ENCODE data around the gene DNAH11.
"Not testable (repeated sequence)": the region's sequence is repeated elsewhere in the genome, so short reads cannot be mapped to it uniquely, and the experiment has no call there.

DNAH11 gene

DNA sequence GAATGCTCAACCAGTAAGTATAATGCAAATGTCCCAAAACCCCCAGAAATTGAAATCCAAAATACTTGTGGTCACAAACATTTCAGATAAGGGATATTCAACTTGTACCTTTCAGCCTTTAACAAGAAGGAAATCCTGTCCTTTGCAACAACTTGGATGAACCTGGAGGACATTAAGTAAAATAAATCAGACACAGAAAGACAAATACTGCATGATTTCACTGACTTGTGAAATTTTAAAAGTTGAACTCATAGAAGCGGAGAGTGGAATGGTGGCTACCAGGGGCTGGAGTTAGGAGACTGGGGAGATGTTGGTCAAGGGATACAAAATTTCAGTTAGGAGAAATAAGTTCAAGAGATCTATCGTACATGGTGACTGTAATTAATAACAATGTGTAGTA, 187.6 kb downstream of the DNAH11 start:
- DNase-seq: no peak

DNA sequence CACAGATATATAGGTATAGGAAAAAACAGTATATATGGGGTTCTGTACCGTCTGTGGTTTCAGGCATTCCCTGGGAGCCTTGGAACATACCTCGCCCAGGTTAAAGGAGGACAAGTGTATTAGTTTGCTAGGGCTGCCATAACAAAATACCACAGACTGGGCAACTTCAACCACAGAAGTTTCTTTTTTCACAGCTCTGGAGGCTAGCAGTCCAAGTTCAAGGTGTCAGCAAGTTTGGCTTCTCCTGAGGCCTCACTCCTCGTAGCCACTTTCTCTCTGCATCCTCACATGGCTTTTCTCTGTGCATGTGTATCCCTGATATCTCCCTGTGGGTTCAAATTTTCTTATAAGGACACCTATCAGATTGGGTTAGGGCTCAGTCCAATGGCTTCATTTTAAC, 189.1 kb downstream of the DNAH11 start:
- DNase-seq: no peak

DNA sequence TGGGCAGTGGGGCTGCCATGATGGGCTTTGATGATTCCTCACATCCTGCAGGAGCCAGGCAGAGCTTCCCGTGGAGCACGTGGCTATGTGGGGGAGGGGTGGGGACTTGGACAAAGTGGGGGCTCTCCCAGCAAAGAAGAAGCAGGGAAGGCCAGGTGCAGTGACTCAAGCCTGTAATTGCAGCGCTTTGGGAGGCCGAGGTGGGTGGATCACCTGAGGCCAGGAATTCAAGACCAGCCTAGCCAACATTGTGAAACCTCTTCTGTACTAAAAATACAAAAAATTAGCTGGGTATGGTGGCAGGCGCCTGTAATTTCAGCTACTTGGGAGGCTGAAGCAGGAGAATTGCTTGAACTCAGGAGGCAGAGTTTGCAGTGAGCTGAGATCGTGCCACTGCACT, 190.1 kb downstream of the DNAH11 start:
- DNase-seq: not testable (repeated sequence)

DNA sequence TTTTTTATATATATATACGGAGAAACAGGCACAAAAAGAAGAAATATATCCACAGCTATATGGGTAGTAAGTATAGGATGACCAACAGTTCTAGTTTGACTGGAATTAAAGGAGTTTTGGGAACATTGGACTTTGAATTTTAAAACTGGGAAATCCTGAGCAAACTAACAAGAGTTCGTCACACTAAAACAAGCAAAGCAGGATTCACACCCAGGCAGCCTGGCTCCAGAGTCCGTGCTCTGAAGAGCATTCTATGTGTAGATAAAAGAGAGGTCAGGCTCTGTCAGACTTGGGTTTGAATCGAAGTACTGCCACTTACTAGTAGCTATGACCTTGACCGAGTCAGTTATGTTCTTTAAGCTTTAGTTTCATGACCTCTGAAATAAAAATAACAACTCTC, 191.0 kb downstream of the DNAH11 start:
- DNase-seq: no peak

- no peak for DNase-seq
Measured at GRCh38 chr7:21743493-21743892, 200.7 kb downstream of the DNAH11 start.

DNA sequence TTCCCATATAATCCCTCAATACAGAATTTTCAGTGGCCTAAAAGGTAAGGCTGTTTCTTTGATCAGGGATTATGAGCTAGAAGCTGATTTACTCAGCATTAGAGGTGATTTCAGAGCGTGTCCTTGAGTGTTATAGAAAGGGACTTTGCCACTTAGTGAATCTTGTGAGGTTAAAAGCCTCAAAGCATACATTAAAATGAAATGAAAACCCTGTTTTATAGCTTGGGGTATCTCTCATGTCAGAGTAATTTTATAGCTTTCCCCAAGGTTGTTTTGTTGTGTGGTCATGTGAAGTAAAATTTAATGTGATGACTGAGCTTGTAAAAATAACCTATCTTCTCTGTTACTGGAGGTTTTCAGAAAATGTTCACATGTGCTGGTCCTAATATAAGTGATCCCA, 204.1 kb downstream of the DNAH11 start:
- DNase-seq: no peak

GRCh38 chr7:21747806-21748205, 205.0 kb downstream of the DNAH11 start:
- DNase-seq: no peak

- DNase-seq: no peak
Measured at GRCh38 chr7:21749378-21749777, 206.5 kb downstream of the DNAH11 start.

DNA sequence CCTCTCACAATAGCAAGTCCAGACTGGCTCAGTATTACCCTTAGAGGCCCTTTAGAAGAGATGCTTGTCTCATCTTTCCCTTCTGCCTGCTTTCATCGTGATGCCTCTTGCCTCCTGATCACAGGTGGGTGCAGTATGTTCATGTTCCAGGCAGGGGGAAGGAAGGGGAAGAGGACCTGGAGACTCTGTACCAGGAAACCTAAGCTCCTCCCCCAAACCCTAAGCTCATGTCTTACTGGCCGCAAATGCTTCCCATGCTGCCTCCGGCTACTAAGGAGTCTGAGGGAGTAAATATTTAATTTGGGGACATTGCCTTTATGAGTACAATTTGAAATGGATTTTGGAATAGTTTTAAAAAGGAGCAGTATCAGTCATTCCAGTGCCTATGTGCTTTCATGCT, 210.2 kb downstream of the DNAH11 start:
- no peak for DNase-seq

GRCh38 chr7:21754963-21755362, 212.1 kb downstream of the DNAH11 start:
- DNase-seq: no peak

GRCh38 chr7:21757537-21758282, 214.9 kb downstream of the DNAH11 start:
- no peak for DNase-seq

- DNase-seq: no peak
Measured at GRCh38 chr7:21758286-21758685, 215.4 kb downstream of the DNAH11 start.

GRCh38 chr7:21762469-21762868, 219.6 kb downstream of the DNAH11 start:
- no peak for DNase-seq

GRCh38 chr7:21763818-21764217, 221.0 kb downstream of the DNAH11 start:
- DNase-seq: no peak

DNA sequence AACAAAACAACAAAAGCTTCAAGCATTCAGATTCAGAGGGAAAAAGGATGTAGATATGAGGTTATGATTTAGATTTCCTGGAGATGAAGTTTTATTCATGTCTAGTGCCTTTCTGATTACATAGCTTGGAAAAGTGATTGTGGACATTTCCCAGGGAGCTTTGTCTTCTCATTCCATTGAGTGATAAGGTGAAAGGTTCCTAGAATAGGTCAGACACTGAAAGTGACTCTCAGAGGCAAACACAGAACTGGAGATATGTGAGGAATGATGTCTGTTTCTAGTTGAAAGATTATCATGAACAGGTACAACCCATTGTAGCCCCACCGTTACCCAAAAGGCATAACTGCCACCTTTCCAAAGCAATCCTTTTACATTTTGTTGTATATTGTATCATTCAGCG, 223.4 kb downstream of the DNAH11 start:
- no peak for DNase-seq

- DNase-seq: peak; percentile 6 to 10
Measured at GRCh38 chr7:21767300-21767900, 224.6 kb downstream of the DNAH11 start.

DNA sequence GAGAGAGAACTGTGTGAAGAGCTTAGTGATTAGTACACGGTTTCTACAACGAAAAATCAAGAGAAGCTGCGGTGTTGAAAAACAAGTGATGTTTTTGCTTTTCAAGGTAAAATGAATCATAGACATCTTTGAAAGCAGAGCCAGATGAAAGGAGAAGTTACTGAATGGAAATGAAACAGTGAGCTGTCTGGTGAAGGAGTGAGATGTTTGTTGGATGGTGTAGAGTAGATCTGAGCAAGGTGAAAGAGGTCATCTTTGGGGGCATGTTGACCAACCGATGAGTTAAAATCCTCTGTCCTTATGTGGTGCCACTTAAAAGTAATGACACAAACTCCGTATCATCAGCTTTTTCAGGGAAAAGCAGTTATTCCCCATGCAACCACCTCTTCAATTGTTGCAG, 225.4 kb downstream of the DNAH11 start:
- DNase-seq: no peak

- no peak for DNase-seq
Measured at GRCh38 chr7:21771266-21771665, 228.4 kb downstream of the DNAH11 start.

DNA sequence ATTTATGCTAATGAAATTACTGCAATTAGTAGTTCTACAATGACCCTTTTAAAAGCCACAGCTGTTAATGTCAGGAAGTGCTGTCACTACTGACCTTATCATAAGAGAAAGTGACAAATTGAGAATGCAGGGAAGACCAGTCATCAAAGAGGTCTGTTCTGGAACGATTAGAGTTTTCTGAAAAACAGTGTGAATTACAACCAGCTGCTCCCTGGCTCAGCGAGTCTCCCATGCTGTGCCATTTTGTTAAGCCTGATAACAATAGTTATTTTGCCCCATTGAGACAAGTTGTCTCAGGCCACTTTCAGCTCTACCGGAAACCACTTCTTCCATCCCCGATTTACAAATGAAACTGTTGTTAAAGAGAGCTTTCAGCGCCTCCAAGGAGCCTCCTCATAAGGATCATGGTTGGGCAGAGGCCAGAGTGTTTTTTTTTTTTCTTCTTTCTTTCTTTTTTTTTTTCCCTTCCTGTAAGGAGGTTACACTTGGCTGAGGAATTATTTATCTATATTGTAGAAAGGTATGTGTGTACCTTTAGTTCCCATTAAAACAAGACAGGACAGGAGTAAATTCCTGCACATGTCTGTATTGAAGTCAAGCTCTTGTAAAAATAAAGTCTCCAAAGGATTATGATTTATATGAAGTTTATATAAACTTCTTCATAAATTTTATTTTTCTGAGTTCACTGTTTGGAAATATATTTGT, 229.2 kb downstream of the DNAH11 start:
- no peak for DNase-seq

DNA sequence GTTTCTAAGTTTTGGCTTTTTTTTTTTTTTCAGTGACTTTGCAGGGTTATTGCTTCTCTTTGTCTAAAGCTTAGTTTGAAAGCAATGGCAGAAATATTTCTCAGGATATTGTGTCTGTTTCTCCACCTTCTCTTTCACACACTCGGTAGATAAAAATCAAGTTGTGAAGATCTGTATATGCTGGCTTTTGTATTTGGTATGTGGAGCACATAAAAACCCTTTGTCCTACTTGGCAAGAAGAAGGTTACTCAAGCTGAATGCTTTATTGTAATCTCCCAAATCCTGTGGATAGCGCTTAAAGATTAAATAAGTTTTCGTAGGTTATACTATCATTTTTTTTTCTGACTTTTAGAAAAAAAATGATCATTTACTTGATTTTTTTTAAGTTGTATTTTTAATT, 230.5 kb downstream of the DNAH11 start:
- DNase-seq: no peak

DNA sequence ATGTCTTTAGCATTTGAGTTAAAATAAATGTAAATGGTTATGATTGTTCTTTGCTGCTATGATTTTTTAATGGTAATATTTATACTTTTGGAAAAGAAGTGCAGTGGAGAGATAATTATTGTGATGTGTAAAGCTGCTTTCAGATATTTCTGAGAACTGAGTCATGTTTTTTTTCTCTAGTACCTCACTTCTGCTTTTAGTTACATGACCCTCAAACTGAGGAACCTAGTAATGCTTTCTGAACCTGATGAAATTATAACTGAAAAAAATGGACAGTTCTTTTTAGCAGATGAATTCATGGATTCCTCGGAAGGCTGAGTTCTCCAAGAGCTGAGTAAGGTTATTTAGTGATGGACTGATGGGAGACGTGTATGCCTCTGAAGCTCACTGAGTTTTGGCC, 235.1 kb downstream of the DNAH11 start:
- DNase-seq: no peak

- DNase-seq: no peak
Measured at GRCh38 chr7:21778953-21779352, 236.1 kb downstream of the DNAH11 start.

- no peak for DNase-seq
Measured at GRCh38 chr7:21782996-21783395, 240.2 kb downstream of the DNAH11 start.

DNA sequence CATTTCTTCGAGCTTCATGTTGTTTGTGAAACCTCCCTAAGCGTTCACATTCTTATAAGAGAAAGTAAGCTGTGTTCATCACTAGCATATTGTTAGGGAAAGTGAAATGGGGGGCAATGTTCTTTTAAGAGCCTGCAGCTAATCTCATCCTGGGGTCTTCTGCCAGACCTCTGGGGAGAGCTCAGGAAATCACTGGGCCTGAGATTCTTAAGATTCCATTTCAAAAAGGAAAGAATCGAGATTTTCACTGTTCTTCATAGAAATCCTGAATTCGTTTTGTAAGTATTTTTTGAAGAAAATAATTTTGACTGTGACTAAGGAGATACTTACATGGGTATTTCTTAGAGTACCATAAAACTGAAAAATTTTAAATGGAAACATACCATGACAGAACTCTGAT, 242.2 kb downstream of the DNAH11 start:
- no peak for DNase-seq

Measured in CD4-positive, alpha-beta T cell treated with Interferon alpha-2 for 1 hour (primary cell).